G401 (cell line): ENCODE data around the gene PER1. TPM values are rescaled to one million over a fixed set of nuclear protein-coding genes. Genes with fewer than 3 reads are reported as not detected.

Experiments used
- DNase-seq: peaks from one replicate; pipeline ENCODE4 v3.0.0-alpha.2; 2015; ENCODE audit warnings: low spot score
- in situ Hi-C: cut with HindIII; loops from 2 replicates; pipeline ENCODE4 v1.10.0; 2016; ENCODE audit warnings: low sequenced_read_pairs, mixed read lengths
- total RNA-seq: library from RNA; depleted of rRNA; stranded (reverse); fragments of >200 nt; shearing (Covaris generic); gene quantifications from 2 replicates; pipeline ENCODE4 v1.2.3, GENCODE V29; 2014

The PER1 gene
- total RNA-seq, 1 experiment from 2014 or later = 34.0 TPM

DNA sequence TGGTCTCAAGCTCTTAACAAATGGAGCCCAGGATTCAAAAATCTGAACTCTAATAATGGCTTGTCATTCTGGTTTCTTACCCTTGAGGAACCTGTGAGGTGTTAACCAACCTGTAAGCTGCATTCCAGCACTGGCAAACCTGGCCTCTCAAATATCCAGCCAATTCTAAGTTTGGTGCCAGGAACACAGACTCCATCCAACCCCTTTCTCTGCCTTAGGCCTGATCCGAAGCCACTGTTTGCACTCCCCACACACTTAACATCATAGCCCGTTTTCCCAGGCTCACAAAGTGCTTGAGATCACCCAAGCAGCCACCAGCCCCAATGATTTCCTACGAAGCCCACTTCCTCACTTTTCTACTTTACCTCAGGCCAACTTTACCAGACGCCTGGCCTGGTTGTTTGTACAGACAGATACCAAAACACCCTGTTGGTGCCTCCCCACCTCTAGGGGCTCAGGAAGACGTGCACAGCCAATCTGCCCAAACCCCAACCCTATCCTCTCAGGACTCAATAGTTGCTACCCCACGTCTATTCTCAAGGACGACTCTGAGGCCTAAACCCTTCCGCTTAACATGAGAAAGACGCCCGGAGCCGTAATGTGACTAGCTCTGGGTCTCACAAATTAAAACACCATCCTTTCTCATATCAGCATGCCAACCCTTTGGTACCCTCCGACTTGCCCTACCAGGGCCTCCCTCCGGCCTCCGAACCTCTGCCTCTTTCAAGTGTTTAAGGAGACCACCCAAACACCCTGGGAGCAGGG, 3.2 kb upstream of the PER1 start:
- in situ Hi-C loops = no loop called here
- DNase-seq = no peak

- in situ Hi-C loops = no loop called here
- DNase-seq = no peak
Measured at GRCh38 chr17:8154608-8155155, 2.5 kb upstream of the PER1 start.

DNA sequence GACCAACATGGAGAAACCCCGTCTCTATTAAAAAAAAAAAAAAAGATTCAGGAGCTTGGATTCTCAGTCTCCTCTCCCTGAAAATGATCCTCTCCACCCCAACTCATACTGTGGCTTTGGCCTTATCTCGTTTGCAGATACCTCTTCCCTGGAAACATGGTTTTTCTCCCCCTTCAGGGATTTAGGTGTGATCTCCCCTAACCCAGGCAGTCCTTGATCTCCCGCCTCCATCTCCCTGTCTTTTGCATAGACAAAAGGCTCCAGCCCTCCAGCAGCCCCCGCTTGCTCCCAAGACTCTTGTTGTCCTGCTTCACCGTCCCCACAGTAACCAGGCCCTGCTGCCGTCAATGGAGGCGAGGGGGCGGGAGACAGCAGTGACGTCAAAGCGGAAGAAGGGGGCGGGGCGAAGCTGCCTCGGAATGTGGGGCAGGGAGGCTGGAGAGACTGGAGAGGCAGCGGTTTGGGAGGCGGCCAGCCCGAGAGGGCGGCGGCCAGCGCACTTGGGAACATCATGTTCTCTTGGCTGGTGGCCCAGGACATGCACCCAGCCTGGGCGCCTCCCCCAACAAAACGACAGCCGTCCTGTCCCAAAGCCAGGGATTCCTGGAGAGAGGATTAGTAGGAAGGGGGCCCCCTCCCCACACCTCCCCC, 1.9 kb upstream of the PER1 start:
- in situ Hi-C loops = no loop called here
- peak; percentile 87 for DNase-seq

- peak; percentile 44 for DNase-seq
- in situ Hi-C loops = no loop called here
Measured at GRCh38 chr17:8153525-8153956, 1.3 kb upstream of the PER1 start.

DNA sequence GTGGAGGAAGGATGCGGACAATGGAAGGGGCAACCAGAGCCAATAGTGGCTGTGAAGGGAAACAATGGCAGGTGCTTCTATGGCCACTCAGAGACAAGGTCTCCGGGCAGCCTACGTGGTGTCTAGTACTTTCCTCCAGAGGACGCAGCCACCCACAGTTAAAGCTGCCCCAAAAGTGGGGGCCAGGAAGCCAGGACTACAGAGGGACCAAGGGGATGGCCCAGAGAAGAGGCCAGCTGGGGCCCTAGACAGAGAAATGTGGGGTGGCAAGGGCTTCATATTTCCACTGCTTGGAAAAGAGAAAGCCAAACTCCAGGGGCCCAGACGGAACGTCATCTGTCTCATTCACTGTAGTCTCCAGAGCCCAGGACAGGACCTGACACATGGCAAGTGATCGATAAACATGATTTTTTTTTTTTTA, 837 bp upstream of the PER1 start:
- in situ Hi-C loops = no loop called here
- no peak for DNase-seq

- peak; percentile 73 for DNase-seq
- in situ Hi-C loops = no loop called here
Measured at GRCh38 chr17:8151641-8152111, 528 bp downstream of the PER1 start.

DNA sequence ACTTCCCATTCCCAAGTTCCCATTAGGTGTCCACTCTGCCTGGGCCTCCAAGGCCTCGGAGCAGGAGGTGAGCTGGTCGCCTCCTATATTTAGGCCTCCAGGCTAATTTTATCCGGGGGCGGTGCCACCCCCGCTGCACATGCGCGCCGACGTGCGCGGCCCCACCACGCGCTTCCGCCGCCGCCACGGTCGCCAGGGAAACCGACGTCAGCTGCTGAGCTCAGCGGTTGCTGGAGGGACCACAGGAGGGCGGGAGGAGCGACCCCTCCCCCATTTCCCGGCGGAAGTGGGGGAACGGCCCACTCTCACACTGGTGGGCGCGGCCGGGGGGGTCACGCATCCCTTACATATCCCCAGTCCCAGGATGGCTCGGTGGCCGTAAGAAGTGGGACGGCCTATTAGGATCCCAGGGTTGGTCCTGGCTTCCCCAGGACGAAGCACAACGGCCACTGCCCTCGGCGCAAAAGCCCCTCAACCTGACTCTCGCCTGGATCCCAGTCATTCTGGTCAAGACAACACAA, 1.0 kb downstream of the PER1 start:
- DNase-seq = peak; percentile 92
- in situ Hi-C loops = no loop called here

GRCh38 chr17:8150194-8151119, 1.7 kb downstream of the PER1 start:
- in situ Hi-C loops = no loop called here
- DNase-seq = no peak

GRCh38 chr17:8149419-8150193, 2.6 kb downstream of the PER1 start:
- in situ Hi-C loops = no loop called here

GRCh38 chr17:8148560-8148959, 3.6 kb downstream of the PER1 start:
- in situ Hi-C loops = no loop called here
- DNase-seq = no peak

More at GRCh38 chr17:8149419-8150193, 2.6 kb downstream of the PER1 start:
- DNase-seq = no peak

DNA sequence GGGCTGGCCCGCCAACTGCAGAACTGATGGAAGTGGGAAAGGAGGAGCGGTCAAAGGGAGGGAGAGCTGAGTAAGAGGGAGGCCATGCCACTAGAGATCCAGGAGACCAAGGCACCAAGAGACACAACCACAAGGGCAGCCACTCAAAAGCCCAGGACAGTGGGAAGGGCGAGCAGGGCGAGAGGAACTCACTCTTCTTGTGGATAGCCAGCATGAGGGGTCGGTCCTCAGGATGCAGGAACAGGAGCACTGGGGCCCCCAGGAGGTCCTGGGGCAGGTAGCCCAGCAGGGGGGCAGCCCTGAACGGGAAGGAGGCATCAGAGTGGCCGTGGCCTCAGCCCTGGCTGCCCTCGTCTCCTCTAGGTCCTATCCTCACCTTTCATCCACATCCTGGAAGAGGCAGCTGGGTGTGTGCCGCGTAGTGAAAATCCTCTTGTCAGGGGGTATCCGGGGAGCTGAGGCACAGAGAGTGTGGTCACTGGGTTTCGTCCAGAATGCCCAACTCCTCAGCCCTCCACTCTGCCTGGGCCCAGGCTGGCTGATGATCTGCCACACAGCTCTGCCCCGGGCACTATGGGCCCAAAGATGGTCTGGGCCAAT, 4.3 kb downstream of the PER1 start:
- in situ Hi-C loops = no loop called here
- no peak for DNase-seq

DNA sequence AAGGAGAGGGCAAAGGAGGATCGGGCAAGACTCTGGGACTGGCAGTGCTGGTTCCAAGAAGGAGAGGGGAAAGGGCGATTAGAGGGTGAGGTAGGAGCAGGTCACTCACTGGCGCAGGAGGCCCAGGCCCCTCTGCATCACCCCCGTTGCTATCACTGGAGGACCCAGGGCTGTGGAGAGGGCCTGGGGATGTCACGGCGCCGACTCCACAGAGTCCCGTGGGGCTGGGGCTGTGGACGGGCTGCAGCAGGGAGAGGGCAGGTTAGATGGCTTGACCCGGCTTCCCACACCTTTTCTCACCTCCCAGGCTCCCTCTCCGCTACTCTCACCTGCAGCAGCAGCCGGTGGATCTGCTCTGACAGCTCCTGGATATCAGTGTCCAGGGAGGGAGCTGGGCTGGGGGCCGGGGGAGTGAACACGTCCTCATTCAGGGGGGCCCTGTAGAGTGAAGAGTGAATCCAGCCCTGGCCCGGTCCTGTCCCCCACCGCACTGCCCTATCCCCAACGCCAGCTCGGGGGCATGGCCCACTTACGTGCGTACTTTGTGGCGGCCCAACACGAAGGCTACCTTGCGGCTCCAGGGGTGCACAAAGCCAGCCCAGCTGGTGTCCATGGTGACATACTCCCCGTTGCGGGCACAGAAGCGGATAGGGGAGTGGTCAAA, 4.9 kb downstream of the PER1 start:
- no peak for DNase-seq
- in situ Hi-C loops = no loop called here

DNA sequence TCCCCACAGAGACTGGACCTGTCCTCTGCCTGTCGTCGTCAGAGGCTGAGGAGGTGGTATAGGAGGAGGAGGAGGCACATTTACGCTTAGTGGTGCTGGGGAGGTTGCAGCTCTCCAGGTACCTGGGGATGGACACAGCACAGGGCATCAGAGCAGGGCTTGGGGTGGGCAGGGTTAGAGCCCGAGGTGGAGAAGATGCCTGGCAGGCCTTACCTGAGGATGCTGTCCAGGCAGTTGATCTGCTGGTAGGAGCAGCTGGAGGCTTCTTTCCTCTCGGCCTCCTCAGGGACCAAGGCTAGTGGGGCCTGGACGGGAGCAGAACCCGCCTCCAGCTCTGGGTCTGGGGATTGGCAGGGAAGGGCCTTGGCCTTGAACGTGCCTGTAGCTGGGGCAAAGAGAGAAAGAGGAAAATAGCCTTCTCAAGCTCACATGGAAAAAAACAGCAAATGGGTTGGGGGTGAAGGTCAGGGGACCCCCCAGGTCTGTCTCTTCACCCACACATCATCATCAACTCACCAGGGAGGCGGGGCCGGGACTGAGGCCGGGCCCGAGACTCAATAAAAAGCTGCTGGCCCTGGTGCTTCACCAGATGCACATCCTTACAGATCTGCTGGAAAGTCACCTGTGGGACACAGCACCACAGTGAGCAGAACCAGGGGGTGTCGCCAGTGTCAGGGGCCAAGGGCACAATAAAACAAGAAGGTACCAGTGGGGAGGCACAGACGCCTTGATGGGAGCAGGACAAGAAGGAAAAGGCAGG, 5.6 kb downstream of the PER1 start:
- no peak for DNase-seq
- in situ Hi-C loops = no loop called here

DNA sequence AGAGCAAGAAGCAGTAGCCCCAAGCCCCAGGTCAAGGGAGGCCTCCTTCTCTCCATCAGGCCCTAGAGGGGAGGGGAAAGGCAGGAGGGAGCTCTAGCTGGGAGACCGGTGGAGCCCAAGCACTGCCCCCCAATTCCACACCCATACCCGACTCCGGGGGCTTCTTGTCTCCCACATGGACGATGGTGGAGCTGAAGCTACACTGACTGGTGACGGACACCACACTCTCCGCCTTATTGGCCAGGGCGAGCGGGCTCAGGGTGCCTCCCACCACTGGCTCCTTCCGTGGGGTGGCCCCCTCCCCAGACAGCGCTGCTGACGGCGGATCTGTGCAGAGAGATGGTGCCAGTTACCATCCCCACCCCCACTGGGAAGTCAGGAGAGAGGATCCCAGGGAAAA, 6.4 kb downstream of the PER1 start:
- in situ Hi-C loops = no loop called here
- DNase-seq = no peak

DNA sequence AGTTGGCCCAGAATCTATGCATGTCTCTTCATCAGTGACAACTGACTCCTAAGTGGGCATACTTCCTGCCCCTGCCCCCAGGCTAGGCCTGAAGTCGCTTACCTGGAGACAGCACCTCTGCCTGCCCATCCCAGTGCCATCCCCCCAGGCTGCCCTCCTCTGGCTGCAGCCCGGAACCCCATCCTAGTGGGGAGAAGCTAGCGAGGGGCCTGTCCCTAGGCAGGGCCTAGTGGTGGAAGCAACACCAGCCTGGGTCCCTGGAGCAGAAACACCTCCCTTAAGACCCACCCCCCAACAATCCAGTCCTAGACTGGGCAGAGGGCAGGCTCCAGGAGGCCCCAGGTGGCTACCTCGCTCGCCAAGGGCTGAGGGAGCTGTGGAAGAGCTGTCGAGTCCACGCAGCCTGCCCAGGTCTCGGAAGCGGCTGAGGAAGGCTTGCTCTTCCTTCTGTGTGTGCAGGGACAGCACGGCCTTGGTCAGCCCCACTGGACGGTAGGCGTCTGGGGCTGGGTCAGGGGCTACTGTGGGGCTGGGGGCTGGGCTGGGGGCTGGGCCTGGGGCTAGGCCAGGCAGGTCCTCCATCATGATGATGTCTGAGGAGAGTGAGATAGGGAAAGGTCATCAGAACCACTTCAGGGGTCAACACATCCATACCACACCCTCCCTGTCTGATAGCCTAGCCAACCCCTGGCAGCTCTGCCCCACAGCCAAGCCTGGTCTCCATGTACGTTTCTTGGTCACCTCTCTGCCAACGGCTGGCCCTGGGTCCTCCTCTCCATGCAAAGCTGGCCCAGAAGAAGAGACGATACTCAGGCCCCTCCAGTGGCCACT, 7.6 kb downstream of the PER1 start:
- in situ Hi-C loops = no loop called here
- no peak for DNase-seq
